ENCODE measurements around the gene WDFY1. TPM values are rescaled to one million over a fixed set of nuclear protein-coding genes. Genes with fewer than 3 reads are reported as not detected.

The WDFY1 gene
- total RNA-seq, 4 donors from 2014 or later, result 28.1 to 38.4 (median 31.8) TPM

- intact Hi-C loops (cut with DNase I; ENCODE audit: low total_unique reads), result no loop called here
- 31 to 33% methylated on average over 5 of the region's 5 CpGs for WGBS, 2 donors
- no peak overlapping the region for H3K4me3 ChIP-seq (ENCODE audit: low read depth, poor library complexity, severe bottlenecking)
- DNase-seq (ENCODE audit: low spot score in 2 of 2), result no peak
- TF ChIP-seq POLR2A (IDR thresholded peaks at IDR 0.05) (no peak), CTCF (IDR thresholded peaks at IDR 0.05) (no peak)
Measured at GRCh38 chr2:223947711-223948205, 2.6 kb upstream of the WDFY1 start.

GRCh38 chr2:223945755-223946154 lies 620 bp upstream of the WDFY1 start:
- TF ChIP-seq CTCF (IDR thresholded peaks at IDR 0.05) (no peak), POLR2A (IDR thresholded peaks at IDR 0.05) (no peak)
- intact Hi-C loops (cut with DNase I; ENCODE audit: low total_unique reads), result no loop called here
- 44 to 46% methylated on average over 4 of the region's 4 CpGs for WGBS, 2 donors
- H3K4me3 ChIP-seq (ENCODE audit: low read depth, poor library complexity, severe bottlenecking), result no peak overlapping the region
- DNase-seq (ENCODE audit: low spot score in 2 of 2), result no peak

GRCh38 chr2:223944166-223944702 lies 901 bp downstream of the WDFY1 start:
- intact Hi-C loops (cut with DNase I; ENCODE audit: low total_unique reads), result no loop called here
- 0% methylated on average over 40 to 45 of the region's 46 CpGs for WGBS, 2 donors
- TF ChIP-seq POLR2A (IDR thresholded peaks at IDR 0.05) (no peak), CTCF (IDR thresholded peaks at IDR 0.05) (no peak)
- DNase-seq (ENCODE audit: low spot score in 2 of 2), result peak in 1 of 2 donors; percentile 89
- H3K4me3 ChIP-seq (ENCODE audit: low read depth, poor library complexity, severe bottlenecking), result peak overlapping the region; percentile 93

GRCh38 chr2:223943561-223944008 lies 1.6 kb downstream of the WDFY1 start:
- intact Hi-C loops (cut with DNase I; ENCODE audit: low total_unique reads), result no loop called here
- no peak for DNase-seq (ENCODE audit: low spot score in 2 of 2)
- WGBS, 2 donors, result 11 to 17% methylated on average over 7 of the region's 7 CpGs
- H3K4me3 ChIP-seq (ENCODE audit: low read depth, poor library complexity, severe bottlenecking), result no peak overlapping the region
- no peak for TF ChIP-seq CTCF (IDR thresholded peaks at IDR 0.05)
- TF ChIP-seq POLR2A (IDR thresholded peaks at IDR 0.05), result no peak

- DNase-seq (ENCODE audit: low spot score in 2 of 2), result no peak
- WGBS, 2 donors, result 59 to 71% methylated on average over 1 of the region's 1 CpG
- H3K4me3 ChIP-seq (ENCODE audit: low read depth, poor library complexity, severe bottlenecking), result no peak overlapping the region
- intact Hi-C loops (cut with DNase I; ENCODE audit: low total_unique reads), result no loop called here
- no peak for TF ChIP-seq POLR2A (IDR thresholded peaks at IDR 0.05)
- TF ChIP-seq CTCF (IDR thresholded peaks at IDR 0.05), result no peak
Measured at GRCh38 chr2:223943135-223943534, 2.0 kb downstream of the WDFY1 start.
